HEK293T (cell line): ENCODE measurements around the gene WDR27.

Source experiments
- ARNT ChIP-seq: fragments of 450-650 bp; IDR thresholded peaks from 2 replicates; pipeline ENCODE4 v1.6.1; 2017; ENCODE audit warnings: mild to moderate bottlenecking
- BHLHE40 ChIP-seq: fragments of 450-650 bp; IDR thresholded peaks from 2 replicates; pipeline ENCODE4 v1.6.1; 2016; ENCODE audit warnings: mild to moderate bottlenecking, moderate library complexity, borderline replicate concordance
- ELF4 ChIP-seq: fragments of 450-650 bp; IDR thresholded peaks from 2 replicates; pipeline ENCODE4 v1.6.1; 2017; ENCODE audit warnings: antibody characterized with exemption
- FOXK2 ChIP-seq: fragments of 450-650 bp; IDR thresholded peaks from 2 replicates; pipeline ENCODE4 v1.6.1; 2016; ENCODE audit warnings: mild to moderate bottlenecking
- FOXM1 ChIP-seq: fragments of 450-650 bp; IDR thresholded peaks from 2 replicates; pipeline ENCODE4 v1.6.1; 2017; ENCODE audit warnings: mild to moderate bottlenecking, borderline replicate concordance
- HDGF ChIP-seq: fragments of 450-650 bp; IDR thresholded peaks from 2 replicates; pipeline ENCODE4 v1.6.1; 2017; ENCODE audit warnings: antibody characterized with exemption, borderline replicate concordance
- L3MBTL2 ChIP-seq: fragments of 450-650 bp; conservative IDR thresholded peaks from 2 replicates; pipeline ENCODE4 v1.6.1; 2016; ENCODE audit warnings: mild to moderate bottlenecking
- NFRKB ChIP-seq: fragments of 450-650 bp; IDR thresholded peaks from 2 replicates; pipeline ENCODE4 v1.6.1; 2016; ENCODE audit warnings: mild to moderate bottlenecking, moderate library complexity
- SP1 ChIP-seq: fragments of 450-650 bp; IDR thresholded peaks from 2 replicates; pipeline ENCODE4 v1.6.1; 2017
- SUZ12 ChIP-seq: fragments of 450-650 bp; IDR thresholded peaks from 2 replicates; pipeline ENCODE4 v1.6.1; 2016; ENCODE audit warnings: mild to moderate bottlenecking
- TARDBP ChIP-seq: fragments of 450-650 bp; IDR thresholded peaks from 2 replicates; pipeline ENCODE4 v1.6.1; 2016
- ZNF384 ChIP-seq: fragments of 450-650 bp; IDR thresholded peaks from 2 replicates; pipeline ENCODE4 v1.6.1; 2016

DNA sequence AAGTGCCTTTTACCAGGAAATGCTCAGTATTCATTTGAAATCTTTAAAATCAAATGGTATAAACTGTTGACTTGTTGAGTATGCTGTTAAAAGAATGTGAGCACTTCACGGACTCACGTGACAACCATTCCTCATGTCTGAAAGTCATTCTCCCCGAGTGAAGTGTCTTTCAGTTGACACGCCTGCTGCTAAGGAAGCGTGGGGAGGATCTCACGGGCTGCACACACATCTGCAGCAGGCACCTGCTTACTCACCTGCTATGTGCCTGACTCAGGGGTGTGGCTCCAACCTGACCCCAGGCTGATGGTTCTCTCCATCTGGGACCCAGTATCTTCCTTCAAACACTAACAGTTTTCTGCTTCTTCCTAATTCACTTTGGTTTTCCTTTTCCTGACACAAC, 32.7 kb downstream of the WDR27 start:
- TF ChIP-seq ELF4, result no peak
- TF ChIP-seq FOXM1, result no peak
- TF ChIP-seq HDGF, result no peak
- TF ChIP-seq SP1, result no peak
- no peak for TF ChIP-seq TARDBP
- TF ChIP-seq BHLHE40, result no peak
- TF ChIP-seq NFRKB, result no peak
- TF ChIP-seq ZNF384, result no peak
- TF ChIP-seq SUZ12, result no peak
- no peak for TF ChIP-seq ARNT
- TF ChIP-seq FOXK2, result no peak
- TF ChIP-seq L3MBTL2, result no peak
